Effector CD4-positive, alpha-beta T cell (primary cell): ENCODE measurements around the gene RNF222.
"Not testable (repeated sequence)": the region's sequence is repeated elsewhere in the genome, so short reads cannot be mapped to it uniquely, and the experiment has no call there.

Experiments used
- DNase-seq: peaks from one replicate; pipeline ENCODE4 v3.0.0-alpha.2; 2020

RNF222 gene

GRCh38 chr17:8378117-8378516, 19.5 kb downstream of the RNF222 start:
- DNase-seq = not testable (repeated sequence)

- no peak for DNase-seq
Observed at GRCh38 chr17:8377422-8377821, 20.2 kb downstream of the RNF222 start.

DNA sequence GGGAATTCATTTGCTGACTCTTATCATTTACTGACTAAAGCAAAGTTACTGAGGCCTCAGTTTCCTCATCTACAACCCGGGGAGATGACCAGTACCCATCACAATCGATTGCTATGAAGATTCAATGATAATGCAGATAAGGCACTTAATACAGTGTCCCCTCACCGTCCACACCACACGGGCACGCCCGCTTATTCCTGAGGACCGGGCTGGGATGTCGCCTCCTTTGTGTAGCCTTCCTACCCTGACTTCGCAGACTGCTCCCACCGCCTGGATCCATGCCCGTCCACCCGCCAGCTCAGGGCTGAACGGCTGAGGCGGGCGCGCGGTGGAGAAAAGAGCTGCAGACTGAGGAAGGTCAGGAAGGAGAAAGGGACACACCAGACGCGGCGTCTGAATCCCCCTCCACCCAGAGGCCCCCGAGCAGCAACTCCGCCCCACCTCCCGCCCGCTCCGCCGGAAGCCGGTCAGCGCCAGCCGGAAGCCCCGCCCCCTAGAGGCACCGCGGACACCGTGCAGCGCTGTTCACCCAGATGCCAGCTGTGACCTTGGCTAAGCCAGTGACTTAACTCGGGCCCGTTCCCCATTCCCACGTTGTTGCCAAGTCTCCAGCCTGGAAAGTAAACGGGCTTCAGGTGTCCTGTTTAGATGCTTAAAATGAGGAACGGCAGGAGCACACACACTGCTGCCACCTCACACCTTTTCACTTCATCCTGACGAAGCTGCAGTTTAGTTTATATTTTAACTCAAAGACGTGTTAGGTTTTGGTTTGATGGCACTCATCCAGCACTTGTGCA, 21.2 kb downstream of the RNF222 start, which contains the start of gene KRABD2:
TSS of gene KRABD2 (minus strand) at position 434 of the 797 bp plus-strand sequence.
- peak; percentile 87 for DNase-seq

DNA sequence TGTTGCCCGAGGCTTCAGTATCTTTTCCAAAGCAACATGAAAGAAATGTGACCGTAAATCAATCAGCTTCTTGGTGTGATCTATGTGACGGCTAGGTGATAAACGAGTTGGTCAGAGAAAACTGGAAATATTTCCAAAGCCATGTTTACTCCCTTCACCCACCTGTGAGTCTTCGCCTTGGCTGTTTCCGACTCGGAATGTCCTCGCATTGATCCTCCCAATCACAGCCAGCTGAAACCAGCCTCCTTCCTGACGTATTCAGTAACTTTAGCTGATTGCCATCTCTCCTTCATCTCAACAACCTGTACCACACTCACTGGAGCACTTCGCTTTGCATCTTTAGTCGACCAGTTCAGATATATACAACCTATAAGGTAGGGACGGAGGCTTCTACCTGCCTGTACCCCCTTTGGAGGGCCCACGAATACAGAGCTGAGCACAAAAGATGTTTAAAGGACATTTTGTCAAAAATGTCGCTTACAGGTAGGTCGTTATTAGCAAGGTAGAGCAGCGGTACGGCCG, 21.8 kb downstream of the RNF222 start:
- DNase-seq = no peak

- not testable (repeated sequence) for DNase-seq
Observed at GRCh38 chr17:8373856-8374255, 23.8 kb downstream of the RNF222 start.

DNA sequence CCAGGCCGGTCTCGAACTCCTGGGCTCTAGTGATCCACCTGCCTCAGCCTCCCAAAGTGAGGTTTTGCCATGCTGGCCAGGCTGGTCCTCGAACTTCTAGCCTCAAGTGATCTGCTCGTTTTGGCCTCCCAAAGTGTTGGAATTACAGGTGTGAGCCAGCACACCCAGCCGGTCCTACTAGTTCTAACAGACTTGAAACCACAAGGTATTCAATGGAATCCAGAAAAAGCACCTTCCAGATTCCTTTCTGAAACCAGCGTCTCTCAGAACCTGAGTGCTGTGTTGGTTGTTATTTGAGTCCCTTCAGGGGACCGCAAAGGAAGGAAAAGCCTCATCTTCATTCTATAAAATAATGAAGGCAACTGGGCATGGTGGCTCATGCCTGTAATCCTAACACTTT, 25.2 kb downstream of the RNF222 start:
- no peak for DNase-seq

DNA sequence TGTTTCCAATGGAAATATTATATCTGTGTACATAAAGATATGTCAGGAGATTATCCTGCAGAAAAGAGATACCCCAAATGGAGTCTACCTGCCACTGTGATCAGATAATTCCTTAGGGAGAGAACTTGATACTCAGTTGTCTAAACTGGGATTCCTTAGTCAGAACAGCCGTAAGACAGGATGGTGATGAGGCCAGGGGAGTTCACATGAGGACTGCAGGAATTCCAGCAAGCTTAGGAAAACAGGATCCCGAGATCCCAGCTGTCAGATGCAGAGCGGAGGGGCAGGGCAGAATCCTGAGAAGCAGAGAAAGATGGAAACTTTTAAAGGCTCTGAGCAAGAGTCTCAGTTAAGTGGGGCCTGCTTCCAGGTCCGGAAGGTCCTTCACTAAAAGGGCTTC, 25.8 kb downstream of the RNF222 start:
- DNase-seq = no peak

DNA sequence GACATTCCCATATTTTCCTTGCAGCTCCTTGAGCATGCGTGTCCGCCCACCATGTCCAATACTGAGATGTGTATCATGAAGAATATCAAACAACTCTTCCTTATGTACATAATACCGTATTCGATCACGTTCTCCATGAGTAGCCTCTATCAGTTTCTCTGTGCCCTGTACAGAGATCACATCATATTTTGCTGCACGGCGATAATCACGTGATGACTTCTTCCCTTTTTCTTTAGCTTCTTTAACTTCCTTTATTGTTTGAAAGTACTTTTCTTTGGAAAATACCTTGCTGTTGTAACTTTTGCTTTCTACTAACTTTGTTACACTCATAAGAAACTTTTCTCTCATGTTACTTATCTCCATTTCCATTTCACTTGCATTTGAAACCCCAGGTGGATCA, 27.7 kb downstream of the RNF222 start:
- no peak for DNase-seq

- DNase-seq = no peak
Observed at GRCh38 chr17:8368193-8368592, 29.4 kb downstream of the RNF222 start.

GRCh38 chr17:8366231-8366630, 31.4 kb downstream of the RNF222 start:
- no peak for DNase-seq

DNA sequence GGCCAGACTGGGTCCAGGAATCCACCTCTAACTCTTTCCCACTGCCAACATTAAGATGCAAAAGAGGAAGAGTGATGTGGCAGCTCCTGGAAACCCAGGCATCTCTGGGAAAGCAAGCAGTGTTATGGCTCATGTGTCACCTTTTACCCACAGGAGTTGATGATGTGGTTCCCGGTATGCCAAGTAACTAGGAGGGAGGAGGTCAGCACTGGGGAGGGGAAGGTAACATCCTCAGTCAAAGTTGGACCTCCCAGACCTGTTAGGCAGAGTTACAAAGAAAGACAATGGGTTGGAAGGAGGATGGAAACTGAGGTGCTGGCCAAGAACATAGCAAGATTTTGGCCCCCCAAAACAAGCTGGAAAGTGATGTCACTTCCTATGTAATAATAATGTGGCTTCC, 32.5 kb downstream of the RNF222 start:
- DNase-seq = no peak

GRCh38 chr17:8362651-8363332, 34.8 kb downstream of the RNF222 start:
- DNase-seq = no peak

GRCh38 chr17:8360751-8361150, 36.9 kb downstream of the RNF222 start:
- DNase-seq = no peak

DNA sequence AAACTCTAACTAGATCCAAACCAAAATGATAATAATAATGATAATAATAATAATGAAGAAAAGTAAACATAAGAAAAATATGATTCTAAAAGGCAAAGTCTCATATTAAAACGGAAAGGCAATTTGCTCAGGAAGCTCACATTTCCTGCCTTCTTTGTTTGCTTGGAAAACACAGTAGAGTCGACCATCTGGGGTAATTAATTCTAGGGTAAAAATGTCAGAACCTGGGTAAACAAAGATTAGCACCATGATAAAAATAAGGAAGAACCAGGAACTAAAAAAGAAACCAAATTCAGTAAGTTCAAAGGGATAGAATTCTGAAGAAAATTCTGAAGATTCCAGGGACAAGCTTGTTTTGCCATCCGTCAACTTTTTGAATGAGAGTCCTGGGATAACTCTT, 37.4 kb downstream of the RNF222 start:
- DNase-seq = no peak

DNA sequence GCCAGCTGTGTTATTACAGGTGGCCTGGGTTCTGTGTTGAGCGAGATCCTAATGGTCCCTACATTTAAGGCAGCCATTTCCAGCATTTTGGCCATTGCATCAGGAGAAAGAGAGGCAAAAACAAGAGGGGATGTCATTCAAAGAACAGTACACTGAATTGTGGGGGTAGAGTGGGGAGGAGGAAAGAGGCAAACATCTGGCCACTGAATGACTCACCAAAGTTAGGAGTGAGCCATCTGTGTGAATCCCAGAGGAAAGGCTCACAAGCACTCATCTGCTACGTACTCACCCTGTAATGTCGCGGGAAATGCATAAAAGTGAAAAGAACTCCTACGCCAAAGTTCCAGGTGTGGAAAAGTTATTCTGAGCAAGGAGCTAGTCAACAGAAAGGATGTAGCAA, 37.9 kb downstream of the RNF222 start:
- no peak for DNase-seq

- DNase-seq = no peak
Observed at GRCh38 chr17:8357910-8358309, 39.7 kb downstream of the RNF222 start.

DNA sequence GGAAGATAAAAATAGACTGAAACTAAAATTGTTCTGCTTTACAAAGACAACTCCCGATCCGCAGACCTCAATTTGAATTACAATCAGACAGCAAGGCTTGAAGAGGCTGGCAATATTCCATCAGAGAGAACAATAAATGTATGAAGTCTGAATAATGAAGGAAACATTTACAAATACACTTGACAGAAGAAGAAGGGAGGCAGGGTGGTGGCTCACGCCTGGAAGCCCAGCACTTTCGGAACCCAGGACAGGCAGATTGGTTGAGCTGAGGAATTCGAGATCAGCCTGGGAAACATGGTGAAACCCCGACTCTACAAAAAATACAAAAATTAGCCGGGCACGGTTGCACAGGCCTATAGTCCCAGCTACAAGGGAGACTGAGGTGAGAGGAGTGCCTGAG, 43.4 kb downstream of the RNF222 start:
- DNase-seq = no peak

- no peak for DNase-seq
Observed at GRCh38 chr17:8353736-8354135, 43.9 kb downstream of the RNF222 start.

DNA sequence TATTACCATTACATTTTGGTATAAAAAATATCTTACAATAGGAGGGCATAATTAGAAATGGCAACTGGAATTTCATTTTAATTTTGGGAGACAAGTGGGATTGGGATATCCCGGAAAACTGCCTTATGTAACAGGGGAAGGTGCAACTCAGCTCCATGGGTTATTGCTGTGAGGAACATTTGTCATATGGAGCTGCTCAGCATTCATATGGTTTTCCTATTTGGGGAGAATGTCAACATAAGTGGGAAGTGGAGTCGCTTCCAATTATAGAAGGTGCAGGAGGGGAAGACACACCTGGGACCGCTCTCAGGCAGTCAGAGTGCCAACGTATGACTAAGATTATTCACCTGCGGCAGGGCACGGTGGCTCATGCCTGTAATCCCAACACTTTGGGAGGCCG, 47.3 kb downstream of the RNF222 start:
- no peak for DNase-seq

DNA sequence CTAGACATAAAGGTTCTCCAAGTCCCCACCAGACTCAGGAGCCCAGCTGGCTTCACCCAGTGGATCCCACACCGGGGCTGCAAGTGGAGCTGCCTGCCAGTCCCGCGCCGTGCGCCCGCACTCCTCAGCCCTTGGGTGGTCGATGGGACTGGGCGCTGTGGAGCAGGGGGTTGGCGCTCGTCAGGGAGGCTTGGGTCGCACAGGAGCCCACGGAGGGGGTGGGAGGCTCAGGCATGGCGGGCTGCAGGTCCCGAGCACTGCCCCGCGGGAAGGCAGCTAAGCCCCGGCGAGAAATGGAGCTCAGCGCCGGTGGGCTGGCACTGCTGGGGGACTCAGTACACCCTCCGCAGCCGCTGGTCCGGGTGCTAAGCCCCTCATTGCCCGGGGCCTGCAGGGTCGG, 50.6 kb downstream of the RNF222 start:
- not testable (repeated sequence) for DNase-seq

- no peak for DNase-seq
Observed at GRCh38 chr17:8345951-8346665, 51.5 kb downstream of the RNF222 start.

DNA sequence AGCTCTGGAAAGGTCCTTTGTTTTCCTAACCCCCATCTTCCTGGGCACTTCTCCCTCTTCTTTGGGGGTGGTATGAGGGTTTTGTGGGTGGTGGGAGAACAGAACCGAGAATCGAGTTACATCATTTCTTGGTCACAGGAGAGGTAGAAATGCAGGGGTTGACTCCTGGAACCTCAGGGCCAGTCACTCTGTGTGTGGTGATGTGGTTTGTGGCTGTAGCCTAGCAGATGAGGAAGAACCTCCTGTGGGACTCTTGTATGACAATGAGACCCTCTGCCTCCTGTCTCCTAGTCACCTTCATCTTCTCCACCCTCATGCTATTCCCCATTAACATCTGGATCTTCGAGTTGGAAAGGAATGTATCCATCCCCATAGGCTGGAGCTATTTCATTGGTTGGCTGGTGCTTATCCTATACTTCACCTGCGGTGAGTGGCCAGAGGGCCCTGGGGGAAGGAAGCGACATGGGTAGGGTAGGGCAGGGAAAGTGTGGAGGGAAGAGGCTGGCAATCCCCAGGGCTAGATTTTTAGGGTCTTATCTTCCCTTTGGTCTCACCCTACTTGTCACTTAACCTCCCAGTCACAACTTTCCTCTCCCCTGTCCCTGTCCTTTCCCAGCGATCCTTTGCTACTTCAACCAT, 52.5 kb downstream of the RNF222 start:
- no peak for DNase-seq

DNA sequence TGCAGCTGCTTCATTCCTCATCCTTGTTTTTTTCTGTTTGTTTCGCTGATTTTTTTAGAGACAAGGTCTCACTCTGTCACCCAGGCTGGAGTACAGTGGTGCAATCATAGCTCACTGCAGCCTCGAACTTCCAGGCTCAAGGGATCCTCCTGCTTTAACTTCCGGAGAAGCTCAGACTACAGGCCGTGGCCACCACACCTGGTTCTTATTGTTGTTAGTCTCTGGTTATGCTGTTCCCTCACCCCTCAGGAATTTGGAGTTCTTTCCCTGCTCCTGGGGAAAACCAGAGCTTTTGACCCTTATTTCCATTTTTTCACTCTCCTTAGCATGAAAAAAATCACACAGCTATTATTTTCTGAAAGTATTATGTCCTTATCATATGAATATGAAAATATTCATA, 56.2 kb downstream of the RNF222 start:
- no peak for DNase-seq
